OCI-LY7 (cell line): ENCODE data around the gene FDXR. TPM values are rescaled to one million over a fixed set of nuclear protein-coding genes. Genes with fewer than 3 reads are reported as not detected.

ENCODE experiments used
- BruUV-seq: library from RNA; stranded (reverse); fragments of 400-500 nt; replicated peaks from 2 replicates; lab custom pipeline; 2021; lab: Mats Ljungman, UMichigan
- CTCF ChIA-PET: fragments of 300-600 bp; sonication (Branson Sonifier 250); formaldehyde crosslinking; loops from one replicate; lab custom pipeline; 2022; ENCODE audit warnings: antibody characterized with exemption; ENCODE audit not compliant: unreplicated experiment; lab: Charles Lee
- POLR2A ChIA-PET: fragments of 300-600 bp; sonication (Branson Sonifier 250); formaldehyde crosslinking; loops from one replicate; lab custom pipeline; 2022; ENCODE audit warnings: antibody characterized with exemption; lab: Charles Lee
- DNase-seq: peaks from one replicate; pipeline ENCODE4 v3.0.0-alpha.2; 2015; ENCODE audit warnings: low spot score
- H2AFZ ChIP-seq: fragments of 200-600 bp; sonication (generic), shearing (Covaris generic); 2 replicates; pipeline ENCODE4 v1.6.1; 2014; ENCODE audit warnings: mild to moderate bottlenecking, antibody characterized with exemption, low read length, moderate library complexity
- H3K27ac ChIP-seq: fragments of 200-600 bp; sonication (generic); 2 replicates; pipeline ENCODE4 v1.5.1; 2014; ENCODE audit warnings: mixed run types, low read depth, mild to moderate bottlenecking, moderate library complexity, low read length, inconsistent platforms; ENCODE audit not compliant: poor library complexity, severe bottlenecking
- H3K36me3 ChIP-seq: fragments of 200-600 bp; sonication (generic); 2 replicates; pipeline ENCODE4 v1.6.1; 2014; ENCODE audit warnings: mild to moderate bottlenecking, antibody characterized with exemption, low read length, moderate library complexity, mixed read lengths; ENCODE audit not compliant: insufficient read depth
- H3K4me1 ChIP-seq: fragments of 200-600 bp; sonication (generic); 2 replicates; pipeline ENCODE4 v1.5.1; 2014; ENCODE audit warnings: mild to moderate bottlenecking, low read length; ENCODE audit not compliant: insufficient read depth, poor library complexity, severe bottlenecking
- H3K4me2 ChIP-seq: fragments of 200-600 bp; sonication (generic); 2 replicates; pipeline ENCODE4 v1.6.1; 2014; ENCODE audit warnings: mild to moderate bottlenecking, low read length
- H3K4me3 ChIP-seq: fragments of 200-600 bp; sonication (generic); 2 replicates; pipeline ENCODE4 v1.5.1; 2014; ENCODE audit warnings: mild to moderate bottlenecking, low read depth, low read length; ENCODE audit not compliant: poor library complexity, severe bottlenecking
- H3K79me2 ChIP-seq: fragments of 200-600 bp; sonication (generic); 2 replicates; pipeline ENCODE4 v1.6.1; 2016; ENCODE audit warnings: low read depth, mild to moderate bottlenecking, low read length, moderate library complexity, mixed read lengths; ENCODE audit not compliant: insufficient read depth
- H3K9me2 ChIP-seq: fragments of 200-600 bp; sonication (generic); 2 replicates; pipeline ENCODE4 v1.6.1; 2016; ENCODE audit warnings: mild to moderate bottlenecking, low read length, mixed read lengths; ENCODE audit not compliant: insufficient read depth
- H3K9me3 ChIP-seq: fragments of 200-600 bp; sonication (generic); 2 replicates; pipeline ENCODE4 v1.6.1; 2014; ENCODE audit warnings: mild to moderate bottlenecking, mixed run types, low read length, mixed read lengths
- H4K20me1 ChIP-seq: fragments of 200-600 bp; sonication (generic); 2 replicates; pipeline ENCODE4 v1.6.1; 2014; ENCODE audit warnings: mild to moderate bottlenecking, antibody characterized with exemption, low read length, moderate library complexity, mixed read lengths; ENCODE audit not compliant: insufficient read depth
- EZH2phosphoT487 ChIP-seq: fragments of 200-600 bp; sonication (generic); IDR thresholded peaks from 2 replicates; pipeline ENCODE4 v1.6.1; 2018; ENCODE audit warnings: low read depth, borderline replicate concordance, mild to moderate bottlenecking, mixed run types, antibody characterized with exemption, low read length, moderate library complexity, mixed read lengths
- intact Hi-C: fragments of 100-400 bp; cut with micrococcal nuclease; formaldehyde crosslinking; loops from one replicate; pipeline ENCODE4 v1.10.0; 2022; ENCODE audit not compliant: unreplicated experiment
- total RNA-seq, 2 experiments: library from RNA; depleted of rRNA in 1 of 2; stranded (reverse); fragments of >200 nt in 1 of 2; shearing (Covaris generic) in 1 of 2; gene quantifications; 2 replicates each; pipeline ENCODE4 v1.2.3, GENCODE V29; 2014 to 2022
- TF ChIP-seq, protein P1 (sequence below): fragments of 200-600 bp; sonication (generic); conservative IDR thresholded peaks from 2 replicates; pipeline ENCODE4 v1.5.1; 2014; ENCODE audit warnings: mild to moderate bottlenecking, antibody characterized with exemption, low read length, moderate library complexity, mixed read lengths

FDXR gene
- total RNA-seq, 2 experiments from 2014 or later: 12.2 to 18.3 TPM

DNA sequence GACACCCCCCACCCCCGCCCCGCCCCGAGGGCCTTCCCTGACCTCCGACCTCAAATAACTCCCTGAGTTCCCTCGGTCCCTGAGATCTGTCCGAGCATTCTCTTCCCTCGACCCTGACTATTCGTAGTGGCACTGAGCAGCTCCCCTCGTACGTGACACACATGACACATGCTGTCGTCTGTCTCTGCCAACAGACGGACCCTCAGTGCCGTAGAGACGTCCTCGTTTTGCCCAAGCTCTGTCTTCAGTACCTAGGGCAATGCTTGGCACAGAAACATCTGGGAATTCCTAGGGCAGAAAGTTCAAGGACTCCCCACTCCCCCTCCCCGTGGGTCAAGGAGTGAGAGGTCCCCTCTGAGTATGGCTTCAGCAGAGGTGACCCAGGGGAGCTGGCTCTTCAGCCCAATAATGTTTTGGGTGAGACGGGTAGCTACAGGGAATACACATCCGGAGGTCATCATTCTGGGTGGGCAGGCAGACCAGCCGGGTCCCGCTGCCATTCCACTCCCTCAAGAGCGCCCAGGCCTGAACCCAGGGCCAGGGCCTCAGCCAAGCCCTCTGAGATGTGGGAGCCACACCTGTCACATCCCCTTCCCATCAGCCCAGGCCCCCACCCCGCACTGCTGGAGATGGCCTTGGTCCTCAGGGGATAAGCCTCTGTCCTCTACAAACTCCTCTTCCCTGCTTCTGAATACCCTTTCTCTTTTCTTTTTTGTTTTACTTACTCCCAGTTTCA, 21.3 kb upstream of the FDXR start:
- no peak for DNase-seq

DNA sequence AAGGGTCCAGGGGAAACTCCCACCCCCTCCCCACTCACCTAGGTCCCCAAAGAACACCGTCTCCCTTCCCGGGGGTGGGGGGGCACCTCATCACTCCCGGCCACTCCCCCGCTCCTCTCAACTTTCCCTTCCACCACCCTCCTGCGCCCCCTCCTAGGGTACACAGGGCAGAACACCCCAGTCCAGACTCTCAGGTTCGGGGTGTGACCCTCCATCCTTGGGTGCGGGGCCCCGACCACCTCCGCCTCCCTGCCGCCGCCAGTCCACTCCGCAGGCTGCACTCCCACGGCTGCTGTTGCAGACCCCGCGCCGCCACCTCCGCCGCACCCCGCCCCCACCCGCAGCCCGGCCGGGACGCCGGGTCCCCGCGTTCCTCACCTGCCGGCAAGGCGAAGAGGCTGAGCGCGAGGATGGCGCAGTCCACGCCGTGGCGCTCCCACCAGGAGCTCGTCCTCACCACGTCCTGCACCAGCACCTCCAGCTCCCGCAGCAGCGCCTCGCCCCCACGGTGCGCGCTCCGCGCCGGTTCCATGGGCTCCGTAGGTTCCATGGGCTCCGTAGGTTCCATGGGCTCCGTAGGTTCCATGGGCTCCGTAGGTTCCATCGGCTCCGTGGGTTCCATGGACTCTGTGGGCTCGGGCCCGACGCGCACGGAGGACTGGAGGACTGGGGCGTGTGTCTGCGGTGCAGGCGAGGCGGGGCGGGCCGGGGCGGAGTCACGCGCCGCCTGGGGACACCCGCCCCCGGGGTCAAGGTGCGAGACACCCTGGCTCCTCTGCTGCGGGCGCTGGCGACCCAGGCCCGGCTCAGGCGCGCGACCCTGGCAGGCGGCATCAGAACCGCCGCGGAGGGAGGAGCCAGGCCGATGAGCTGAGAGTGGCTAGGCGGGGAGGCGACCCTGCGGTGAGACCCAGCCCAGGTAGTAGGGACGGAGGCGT, 20.4 kb upstream of the FDXR start, which contains the start of gene FADS6:
FADS6 (minus strand) TSS at position 660 of the 938 bp plus-strand sequence; CDS start at position 622, 38 bp downstream.
- no peak within 1 kb of the TSS for H3K4me3 ChIP-seq
- no peaks in the 10 kb centered on the region for H3K9me3 ChIP-seq
- ChIA-PET CTCF (no interaction called here), POLR2A (no interaction called here)
- TF ChIP-seq, protein P1, sequence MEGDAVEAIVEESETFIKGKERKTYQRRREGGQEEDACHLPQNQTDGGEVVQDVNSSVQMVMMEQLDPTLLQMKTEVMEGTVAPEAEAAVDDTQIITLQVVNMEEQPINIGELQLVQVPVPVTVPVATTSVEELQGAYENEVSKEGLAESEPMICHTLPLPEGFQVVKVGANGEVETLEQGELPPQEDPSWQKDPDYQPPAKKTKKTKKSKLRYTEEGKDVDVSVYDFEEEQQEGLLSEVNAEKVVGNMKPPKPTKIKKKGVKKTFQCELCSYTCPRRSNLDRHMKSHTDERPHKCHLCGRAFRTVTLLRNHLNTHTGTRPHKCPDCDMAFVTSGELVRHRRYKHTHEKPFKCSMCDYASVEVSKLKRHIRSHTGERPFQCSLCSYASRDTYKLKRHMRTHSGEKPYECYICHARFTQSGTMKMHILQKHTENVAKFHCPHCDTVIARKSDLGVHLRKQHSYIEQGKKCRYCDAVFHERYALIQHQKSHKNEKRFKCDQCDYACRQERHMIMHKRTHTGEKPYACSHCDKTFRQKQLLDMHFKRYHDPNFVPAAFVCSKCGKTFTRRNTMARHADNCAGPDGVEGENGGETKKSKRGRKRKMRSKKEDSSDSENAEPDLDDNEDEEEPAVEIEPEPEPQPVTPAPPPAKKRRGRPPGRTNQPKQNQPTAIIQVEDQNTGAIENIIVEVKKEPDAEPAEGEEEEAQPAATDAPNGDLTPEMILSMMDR: no peak
- TF ChIP-seq EZH2phosphoT487: no peak
- H3K4me2 ChIP-seq: no peak within 1 kb of the TSS
- H3K79me2 ChIP-seq: no peaks in the 10 kb centered on the region
- no peaks in the 10 kb centered on the region for H3K36me3 ChIP-seq
- no TSS peak for BruUV-seq
- H4K20me1 ChIP-seq: no peaks in the 10 kb centered on the region
- no peak within 1 kb of the TSS for H3K27ac ChIP-seq
- no peaks in the 10 kb centered on the region for H3K9me2 ChIP-seq
- H2AFZ ChIP-seq: no peak within 1 kb of the TSS
- H3K4me1 ChIP-seq: no peaks in the 10 kb centered on the region
- DNase-seq: no peak
- intact Hi-C loops: no loop called here

More for the DNA sequence above, 21.3 kb upstream of the FDXR start:
- BruUV-seq: no TSS peak
- intact Hi-C loops: no loop called here
- no peak for TF ChIP-seq EZH2phosphoT487
- TF ChIP-seq, protein P1: no peak
- Histone ChIP-seq H3K9me3 (no peaks in the 10 kb centered on the region), H3K79me2 (no peaks in the 10 kb centered on the region), H3K4me3 (no peak overlapping the region), H4K20me1 (no peaks in the 10 kb centered on the region), H3K9me2 (no peaks in the 10 kb centered on the region), H2AFZ (no peak overlapping the region), H3K4me2 (no peak overlapping the region), H3K4me1 (no peaks in the 10 kb centered on the region), H3K36me3 (no peaks in the 10 kb centered on the region), H3K27ac (no peak overlapping the region)
- CTCF ChIA-PET: no interaction called here
- POLR2A ChIA-PET: no interaction called here
